Lower leg skin (tissue), 3 donors: ENCODE measurements around the gene JARID2.

Experiments
- CTCF ChIP-seq, 3 donors: fragments of 450-650 bp; IDR thresholded peaks; one replicate each; pipeline ENCODE4 v1.5.1; 2016; ENCODE audit warnings: antibody characterized with exemption in 3 of 3, mild to moderate bottlenecking in 3 of 3, moderate library complexity in 2 of 3
- POLR2A ChIP-seq, 2 donors: fragments of 450-650 bp; IDR thresholded peaks; one replicate each; pipeline ENCODE4 v1.6.1; 2016 to 2017; ENCODE audit warnings: antibody characterized with exemption in 2 of 2, mild to moderate bottlenecking in 1 of 2, moderate library complexity in 1 of 2

DNA sequence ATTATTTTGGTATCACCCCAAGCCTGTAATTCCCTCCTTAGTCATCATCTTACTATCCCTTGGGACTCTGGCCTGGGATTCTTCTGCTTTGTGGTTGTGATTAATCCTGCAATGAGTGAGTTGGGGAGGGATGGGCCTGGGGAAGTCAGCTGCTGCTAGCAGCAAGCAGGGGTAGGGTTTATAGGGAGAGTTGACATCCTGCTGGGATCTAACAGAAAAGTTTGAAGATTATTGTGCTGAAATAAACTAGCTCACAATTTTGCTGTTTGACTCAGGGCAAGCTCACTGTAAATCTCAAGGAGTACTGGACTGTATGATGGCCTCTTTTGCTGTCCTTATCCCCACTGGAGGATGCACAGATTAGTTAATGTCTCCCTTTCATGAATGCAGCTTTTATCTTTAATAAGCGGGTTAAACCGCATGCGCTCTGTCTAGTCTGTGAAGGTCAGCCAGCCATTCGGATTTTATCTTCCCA, 83.4 kb downstream of the JARID2 start:
- TF ChIP-seq CTCF (IDR thresholded peaks at IDR 0.05) = no peak
- TF ChIP-seq POLR2A (IDR thresholded peaks at IDR 0.05) = no peak
